ENCODE measurements around the gene GSG1L2.

GSG1L2 gene

GRCh38 chr17:9821921-9822320, at the start of gene GSG1L2:
Gene GSG1L2, minus strand, starts transcription at chr17:9822079. Its CDS starts 8 bp downstream, at chr17:9822071.
- DNase-seq, result no peak

GRCh38 chr17:9868552-9868951, 46.7 kb upstream of the GSG1L2 start:
- no peak for DNase-seq

- DNase-seq, result no peak
These were observed 43.7 kb upstream of the GSG1L2 start for GRCh38 chr17:9865586-9865985.

DNA sequence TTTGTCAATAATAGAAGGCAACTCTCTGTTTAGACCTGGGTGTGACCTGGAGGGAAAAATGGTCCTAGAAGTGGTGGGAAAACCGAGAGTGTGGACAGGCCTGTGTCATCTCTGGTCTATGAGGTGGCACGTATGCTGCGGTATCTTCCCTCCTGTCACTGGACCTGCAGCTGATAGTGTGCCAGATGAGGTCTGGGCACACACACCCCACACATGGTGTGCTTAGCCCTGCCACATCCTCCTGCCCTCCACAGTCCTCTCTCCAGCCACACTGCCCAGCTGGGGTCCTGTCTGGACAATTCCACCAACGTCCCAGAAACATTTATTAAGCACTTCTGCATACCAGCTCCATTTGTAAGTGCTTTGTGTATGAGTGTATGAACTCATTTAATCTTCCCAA, 41.1 kb upstream of the GSG1L2 start:
- no peak for DNase-seq

DNA sequence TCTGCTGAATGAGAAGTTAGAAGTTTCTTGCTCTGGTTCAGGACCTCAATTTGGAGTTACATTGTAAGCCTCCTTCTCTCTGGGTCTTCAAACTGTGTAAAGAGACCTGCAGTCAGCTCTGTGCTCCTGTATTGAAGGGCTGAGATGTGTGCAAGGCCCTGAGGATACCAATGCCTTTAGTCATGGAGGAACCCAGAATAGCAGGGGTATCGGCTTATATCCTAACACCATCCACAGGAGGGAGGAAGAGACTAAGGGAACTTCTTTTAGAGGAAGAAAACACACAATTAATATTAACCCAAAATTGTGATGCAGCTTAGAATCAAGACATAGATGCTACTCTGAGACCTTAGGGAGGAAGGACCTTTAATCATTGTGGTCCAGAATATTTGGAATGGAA, 40.3 kb upstream of the GSG1L2 start:
- DNase-seq, result no peak

GRCh38 chr17:9860851-9861250, 39.0 kb upstream of the GSG1L2 start:
- no peak for DNase-seq

- DNase-seq, result no peak
These were observed 37.9 kb upstream of the GSG1L2 start for GRCh38 chr17:9859781-9860180.

DNA sequence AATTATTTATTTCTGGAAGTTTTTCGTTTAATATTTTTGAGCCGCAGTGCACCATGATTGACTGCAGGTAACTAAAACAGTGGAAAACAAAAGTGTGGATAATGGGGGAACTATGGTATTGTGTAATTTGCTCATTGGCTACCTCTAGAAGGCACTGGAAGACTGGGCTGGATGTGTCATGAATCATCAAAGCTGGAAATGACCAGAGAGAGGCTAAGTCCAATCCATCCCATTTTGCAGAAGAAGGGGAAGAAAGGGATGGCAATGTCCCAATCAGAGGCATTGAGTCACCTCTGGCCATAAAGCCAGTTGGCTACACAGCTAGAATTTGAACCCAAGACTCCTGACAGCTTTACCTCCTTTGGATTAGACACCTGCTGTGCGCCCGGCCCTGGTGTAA, 33.2 kb upstream of the GSG1L2 start:
- no peak for DNase-seq

- DNase-seq, result no peak
These were observed 32.4 kb upstream of the GSG1L2 start for GRCh38 chr17:9854255-9854654.

GRCh38 chr17:9850151-9850550, 28.3 kb upstream of the GSG1L2 start:
- no peak for DNase-seq

GRCh38 chr17:9845306-9845705, 23.4 kb upstream of the GSG1L2 start:
- DNase-seq, result no peak

GRCh38 chr17:9844153-9844552, 22.3 kb upstream of the GSG1L2 start:
- no peak for DNase-seq

GRCh38 chr17:9843152-9844010, 21.5 kb upstream of the GSG1L2 start:
- DNase-seq, result no peak

- no peak for DNase-seq
These were observed 20.3 kb upstream of the GSG1L2 start for GRCh38 chr17:9842057-9842758.

GRCh38 chr17:9839433-9839832, 17.6 kb upstream of the GSG1L2 start:
- DNase-seq, result no peak

DNA sequence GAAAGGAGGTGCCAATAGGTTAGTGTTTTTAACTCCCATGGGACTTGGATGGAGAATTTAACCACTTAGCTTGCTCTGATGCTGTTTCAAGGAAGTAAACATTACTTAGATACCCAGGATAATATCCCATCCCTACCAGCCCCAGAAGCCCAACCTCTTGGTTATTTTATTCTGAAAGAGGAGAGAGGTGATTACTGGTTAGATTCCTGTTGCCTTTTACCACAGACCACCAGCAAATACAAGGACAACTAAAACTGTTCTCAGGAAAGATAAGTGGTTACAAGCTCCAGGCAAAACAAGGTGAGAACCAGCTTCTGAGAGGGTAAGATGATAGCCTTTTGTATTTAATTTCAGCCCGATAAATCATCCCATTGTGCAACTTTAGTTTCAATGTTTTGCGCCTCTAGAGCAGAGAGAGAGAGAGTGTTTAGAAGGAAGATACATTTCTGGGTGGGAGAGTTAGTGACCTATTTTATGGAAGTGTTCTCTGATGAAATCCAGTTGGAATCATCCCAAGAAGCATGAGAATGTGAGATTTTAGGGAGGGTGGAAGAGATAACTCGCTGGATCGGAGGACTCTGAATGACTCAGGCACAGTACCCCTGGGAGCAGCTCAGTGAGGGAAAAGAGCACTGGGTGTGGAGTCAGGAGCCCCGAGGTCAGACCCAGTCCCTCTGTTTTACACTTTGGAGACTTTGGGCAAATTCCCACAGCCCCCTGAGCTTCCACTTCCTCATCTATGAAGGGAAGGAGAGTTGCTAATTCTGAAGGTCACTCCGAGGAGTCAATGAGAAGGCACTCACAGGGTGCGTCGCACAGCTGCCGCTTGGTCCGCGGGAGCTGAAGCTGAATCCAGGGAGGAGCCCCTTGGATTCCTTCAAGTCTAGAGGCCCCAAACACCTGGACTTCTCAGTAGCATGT, 15.9 kb upstream of the GSG1L2 start:
- DNase-seq, result no peak

DNA sequence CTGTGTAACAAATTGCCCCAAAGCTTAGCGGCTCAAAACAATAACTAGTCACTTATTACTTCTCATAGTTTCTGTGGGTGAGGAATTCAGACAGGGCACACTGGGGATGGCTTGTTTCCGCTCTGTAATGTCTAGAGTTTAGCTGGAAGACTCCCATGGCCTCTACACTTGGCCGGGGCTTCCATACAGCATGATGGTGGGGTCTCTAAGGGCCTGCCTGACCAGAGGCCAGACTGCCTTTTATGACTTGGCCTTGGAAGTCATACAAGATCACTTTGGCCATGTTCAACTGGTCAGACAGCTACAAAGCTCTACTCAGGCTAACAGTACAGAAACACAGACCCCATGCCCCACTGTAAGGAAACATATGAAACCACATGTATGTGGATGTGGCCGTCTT, 12.0 kb upstream of the GSG1L2 start:
- no peak for DNase-seq

GRCh38 chr17:9830711-9831110, 8.8 kb upstream of the GSG1L2 start:
- DNase-seq, result no peak

DNA sequence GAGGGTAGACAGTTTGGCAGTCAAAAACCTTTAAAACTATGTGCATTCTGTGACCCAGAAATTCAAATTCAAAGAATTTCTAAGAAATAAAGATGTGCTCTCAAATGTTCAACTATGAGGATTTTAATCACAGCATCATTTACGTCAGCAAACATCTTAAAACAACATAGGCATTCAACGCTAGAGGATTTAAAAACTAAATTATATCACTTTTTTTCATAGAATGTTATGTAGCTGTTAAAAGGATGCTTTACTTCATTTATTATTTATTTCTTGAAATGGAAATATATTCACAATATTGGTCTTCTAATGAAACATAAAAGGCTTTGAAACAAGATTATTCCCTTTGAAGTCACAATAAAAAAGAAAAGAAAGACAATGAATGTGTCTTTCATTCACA, 7.5 kb upstream of the GSG1L2 start:
- no peak for DNase-seq

DNA sequence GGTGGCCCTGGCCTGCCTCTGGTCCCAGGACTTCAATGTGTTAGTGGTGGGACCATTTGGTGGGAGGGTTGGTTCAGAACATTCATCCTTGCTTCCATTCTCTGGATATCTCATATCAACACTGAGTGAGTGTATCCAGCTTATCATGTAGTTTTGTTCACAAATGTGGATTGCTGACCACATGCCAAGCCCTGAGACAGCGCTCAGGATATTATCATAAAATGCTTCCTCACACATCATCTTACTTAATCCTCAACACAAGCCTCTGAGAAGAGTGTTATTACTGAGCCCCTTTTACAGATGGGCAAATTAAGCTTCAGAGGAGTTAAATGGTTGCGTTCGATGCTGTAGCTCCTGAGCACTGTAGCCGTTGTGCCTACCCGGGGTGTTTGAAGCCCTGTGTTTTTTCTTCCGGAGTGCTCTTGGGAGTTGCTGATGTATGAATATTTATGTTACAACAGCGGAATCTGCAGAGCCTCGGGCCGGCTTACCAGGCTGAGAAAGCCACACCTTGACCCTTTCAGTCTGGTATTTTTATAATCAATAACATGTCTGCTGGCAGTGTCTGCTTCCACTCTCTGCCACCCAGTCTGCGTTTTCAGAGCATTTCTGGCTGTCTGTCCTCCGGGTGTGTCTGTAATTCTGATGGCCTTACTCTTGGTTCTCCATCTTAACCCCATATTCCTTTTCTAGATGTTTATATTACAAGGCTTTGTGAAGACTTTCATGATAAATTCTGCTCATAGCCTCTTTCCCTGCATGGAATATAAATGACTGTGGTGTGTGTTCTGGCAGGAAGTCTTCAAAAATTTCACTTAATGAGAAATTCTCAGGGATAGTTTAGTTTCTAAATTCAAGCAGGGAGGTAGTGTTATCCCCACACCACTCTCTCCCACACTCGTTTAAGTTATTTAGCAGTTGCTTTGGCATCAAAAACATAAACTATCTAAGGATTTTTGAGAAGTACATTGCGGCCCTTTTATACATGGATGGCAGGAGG, 6.7 kb upstream of the GSG1L2 start:
- no peak for DNase-seq

GRCh38 chr17:9825641-9826150, 3.8 kb upstream of the GSG1L2 start, which contains the start of gene GLP2R:
Gene GLP2R, plus strand, starts transcription at chr17:9825924. Its CDS starts 140 bp downstream, at chr17:9826064.
- DNase-seq, result no peak

Measured in activated naive CD4-positive, alpha-beta T cell (primary cell).